Psoas muscle (tissue), 8 donors: Measurements from ENCODE around the gene DNAJB13. TPM values are rescaled to one million over a fixed set of nuclear protein-coding genes. Genes with fewer than 3 reads are reported as not detected.
A peak's percentile ranks its signal among the peaks of the same experiment; 100 is the strongest.

Experiments used
- ATAC-seq, 4 donors: fragments of 200-7000 bp; cut with Tn5 transposase; one replicate each; pipeline ENCODE4 v1.9.1; 2020; ENCODE audit warnings: moderate library complexity in 3 of 4, mild to moderate bottlenecking in 2 of 4
- DNase-seq, 2 donors: peaks; one replicate each; pipeline ENCODE4 v3.0.0-alpha.2; 2020
- H3K27ac ChIP-seq: fragments of 200-600 bp; one replicate; pipeline ENCODE4 v1.8.0; 2022
- H3K27me3 ChIP-seq, 3 donors: fragments of 200-600 bp in 1 of 3; one replicate each; pipeline versions ENCODE4 v1.6.1 to v1.8.0; 2013 to 2022; ENCODE audit warnings: low read length in 2 of 3, mild to moderate bottlenecking in 2 of 3, moderate library complexity in 1 of 3; ENCODE audit not compliant: insufficient read depth in 3 of 3
- H3K36me3 ChIP-seq, 2 donors: fragments of 200-600 bp in 1 of 2; one replicate each; pipeline versions ENCODE4 v1.6.1 to v1.8.0; 2013 to 2022; ENCODE audit warnings: low read depth in 1 of 2, mild to moderate bottlenecking in 1 of 2, moderate library complexity in 1 of 2; ENCODE audit not compliant: insufficient read depth in 1 of 2
- H3K4me1 ChIP-seq: fragments of 200-600 bp; one replicate; pipeline ENCODE4 v1.8.0; 2022
- H3K4me3 ChIP-seq: fragments of 200-600 bp; one replicate; pipeline ENCODE4 v1.8.0; 2022; ENCODE audit warnings: mild to moderate bottlenecking
- H3K9me3 ChIP-seq: fragments of 200-600 bp; one replicate; pipeline ENCODE4 v1.8.0; 2022
- WGBS, 3 donors: extraction: QIAGEN DNeasy Blood & Tissue Kit; methylation state at CpG; one replicate each; pipeline versions ENCODE4 v1.1.6 to v1.1.7; 2013; 5-methylcytosine and 5-hydroxymethylcytosine counted together
- intact Hi-C, 2 donors: fragments of 100-400 bp; cut with DNase I; formaldehyde crosslinking; loops; one replicate each; pipeline versions ENCODE4 v1.11.0 to v1.14.2; 2022
- polyA plus RNA-seq, 3 donors: library from polyadenylated mRNA; stranded (reverse); fragments of 200-250 nt; gene quantifications; one replicate each; pipeline ENCODE4 v1.2.3, GENCODE V29; 2013
- total RNA-seq, 4 donors: library from RNA; stranded (reverse); fragmentation: NEBNext Ultra II Directional in 2 of 4; extraction: Animal tissue kit (Norgen Biotek cat#: 25700) in 2 of 4; gene quantifications; one replicate each; pipeline versions ENCODE4 v1.2.1 to v1.2.4, GENCODE V29; 2021 to 2023
- TF ChIP-seq, protein P1 (sequence below): fragments of 200-600 bp; IDR thresholded peaks from one replicate; pipeline ENCODE4 v1.8.0; 2022; ENCODE audit warnings: antibody characterized with exemption
- donor health status: healthy with polysubstance abuse.
- donor health status: DM: no; HTN: no; CAD: no; lungs with moderate emphysema.
- donor health status: Bipolar disorder and iron deficiency.
- donor health status: healthy.
- donor health status: DM: yes; HTN: yes; CAD: no.
- donor health status: DM: no; HTN: no; CAD: no.
- donor health status: DM: no; HTN: no; CAD: no.
- donor health status: DM: yes; HTN: yes; CAD: no.

Gene DNAJB13
- total and polyA plus RNA-seq, 7 donors = 0.03 TPM; not detected in 6

DNA sequence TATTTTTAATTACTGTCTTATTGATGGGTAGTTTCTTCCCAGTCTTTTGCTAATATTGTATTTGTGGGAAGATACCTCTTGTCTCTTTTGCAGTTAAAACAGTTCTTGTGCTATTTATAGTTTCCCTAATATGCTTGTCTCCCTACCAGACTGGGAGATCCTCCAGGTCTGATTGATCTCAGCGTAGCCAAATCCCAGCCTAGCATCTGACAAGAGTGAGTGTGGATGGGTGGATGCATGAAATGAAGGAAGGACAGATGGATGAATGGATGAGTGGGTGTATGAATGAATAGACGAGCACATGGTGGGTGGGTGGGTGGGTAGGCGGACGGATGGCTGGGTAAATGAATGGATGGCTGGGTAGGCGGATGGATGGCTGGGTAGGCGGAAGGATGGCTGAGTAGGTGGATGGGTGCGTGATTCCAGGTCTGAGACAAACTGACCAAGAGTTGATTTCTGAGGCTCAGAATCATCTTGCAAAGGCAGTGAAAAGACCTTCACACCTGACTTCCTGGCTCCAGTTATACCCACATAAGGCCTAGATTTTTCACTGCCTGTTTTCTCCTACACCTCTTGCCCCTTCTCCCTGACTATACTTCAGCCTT is 11.4 kb downstream of the DNAJB13 start:
- Histone ChIP-seq H3K4me3 (no peak overlapping the region), H3K27me3 (no peaks in the 10 kb centered on the region), H3K36me3 (no peaks in the 10 kb centered on the region), H3K4me1 (peaks cover 7% of the 10 kb centered on the region), H3K9me3 (no peaks in the 10 kb centered on the region), H3K27ac (no peak overlapping the region)
- WGBS, 3 donors = 63 to 81% (median 78%) methylated on average over 7 of the region's 7 CpGs
- intact Hi-C loops = no loop called here
- peak in 1 of 2 donors; percentile 4 for DNase-seq
- TF ChIP-seq, protein P1, sequence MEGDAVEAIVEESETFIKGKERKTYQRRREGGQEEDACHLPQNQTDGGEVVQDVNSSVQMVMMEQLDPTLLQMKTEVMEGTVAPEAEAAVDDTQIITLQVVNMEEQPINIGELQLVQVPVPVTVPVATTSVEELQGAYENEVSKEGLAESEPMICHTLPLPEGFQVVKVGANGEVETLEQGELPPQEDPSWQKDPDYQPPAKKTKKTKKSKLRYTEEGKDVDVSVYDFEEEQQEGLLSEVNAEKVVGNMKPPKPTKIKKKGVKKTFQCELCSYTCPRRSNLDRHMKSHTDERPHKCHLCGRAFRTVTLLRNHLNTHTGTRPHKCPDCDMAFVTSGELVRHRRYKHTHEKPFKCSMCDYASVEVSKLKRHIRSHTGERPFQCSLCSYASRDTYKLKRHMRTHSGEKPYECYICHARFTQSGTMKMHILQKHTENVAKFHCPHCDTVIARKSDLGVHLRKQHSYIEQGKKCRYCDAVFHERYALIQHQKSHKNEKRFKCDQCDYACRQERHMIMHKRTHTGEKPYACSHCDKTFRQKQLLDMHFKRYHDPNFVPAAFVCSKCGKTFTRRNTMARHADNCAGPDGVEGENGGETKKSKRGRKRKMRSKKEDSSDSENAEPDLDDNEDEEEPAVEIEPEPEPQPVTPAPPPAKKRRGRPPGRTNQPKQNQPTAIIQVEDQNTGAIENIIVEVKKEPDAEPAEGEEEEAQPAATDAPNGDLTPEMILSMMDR = no peak
- no peak for ATAC-seq

DNA sequence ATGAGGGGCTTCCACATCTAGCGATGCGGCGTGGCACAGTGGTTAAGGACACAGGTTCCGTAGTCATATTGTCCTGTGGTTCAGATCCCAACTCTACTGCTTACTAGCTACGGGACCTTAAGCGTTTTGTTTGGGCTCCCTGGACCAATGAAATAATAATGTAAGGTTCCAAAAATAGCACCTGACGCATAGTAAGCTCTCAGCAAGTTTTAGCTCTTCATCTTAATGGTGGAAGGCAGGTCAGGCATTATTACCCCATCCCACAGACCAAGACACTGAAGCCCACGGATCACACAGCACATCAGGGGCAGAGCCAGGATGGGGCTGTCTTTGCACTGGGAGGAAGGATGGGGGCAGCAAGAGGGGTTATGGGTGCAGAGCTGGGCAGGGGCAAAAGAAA is 13.0 kb downstream of the DNAJB13 start:
- intact Hi-C loops = loop anchor here in 1 of 2 donors (2.0 kb wide), 1 partner anchor 127 kb away; no protein-coding TSS in a partner anchor
- H3K27ac ChIP-seq = no peak overlapping the region
- DNase-seq (no peak), ATAC-seq (peak; percentile 68 to 87 (median 78))
- H3K36me3 ChIP-seq = no peaks in the 10 kb centered on the region
- TF ChIP-seq, protein P1 = no peak
- no peaks in the 10 kb centered on the region for H3K9me3 ChIP-seq
- H3K27me3 ChIP-seq = no peaks in the 10 kb centered on the region
- peaks cover 7% of the 10 kb centered on the region for H3K4me1 ChIP-seq
- 65 to 75% (median 68%) methylated on average over 8 of the region's 8 CpGs for WGBS, 3 donors
- no peak overlapping the region for H3K4me3 ChIP-seq

DNA sequence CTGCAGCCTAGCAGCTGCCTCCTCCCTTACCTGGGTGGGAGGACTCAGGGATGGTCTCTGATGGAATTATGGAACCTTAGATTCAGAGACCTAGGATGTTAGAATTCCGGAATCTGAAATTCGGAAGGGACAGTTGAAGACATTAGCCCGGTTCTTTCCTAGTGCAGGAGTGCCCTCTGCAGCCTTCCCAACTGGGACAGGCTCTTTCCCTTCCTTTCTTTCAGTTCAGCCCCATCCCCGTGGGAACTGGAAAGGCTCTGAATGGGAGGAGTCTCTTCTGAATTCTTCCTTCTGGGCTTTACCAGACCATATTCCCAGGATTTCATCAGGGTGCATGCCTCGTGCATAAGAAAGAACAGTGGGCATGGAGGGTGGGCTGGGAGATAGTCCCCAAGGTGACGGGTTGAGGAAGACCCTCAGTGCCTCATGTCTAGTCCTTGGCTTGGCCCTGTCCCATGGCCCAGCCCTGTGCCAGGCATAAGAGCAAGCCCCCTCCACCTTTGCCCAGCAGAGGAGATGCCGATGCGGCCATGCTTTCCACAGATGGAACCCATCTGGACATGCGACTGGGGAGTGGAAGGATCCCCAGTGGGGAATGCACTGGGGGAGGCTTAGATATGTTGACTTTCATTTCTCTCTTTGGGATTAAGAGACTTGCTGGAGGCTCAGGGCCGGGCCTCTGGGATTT is 14.4 kb downstream of the DNAJB13 start:
- ATAC-seq (no peak), DNase-seq (peak in 1 of 2 donors; percentile 46)
- H3K27me3 ChIP-seq = no peaks in the 10 kb centered on the region
- H3K27ac ChIP-seq = no peak overlapping the region
- H3K4me1 ChIP-seq = peaks cover 7% of the 10 kb centered on the region
- H3K36me3 ChIP-seq = no peaks in the 10 kb centered on the region
- no peaks in the 10 kb centered on the region for H3K9me3 ChIP-seq
- no peak overlapping the region for H3K4me3 ChIP-seq
- 60 to 69% (median 60%) methylated on average over 10 of the region's 10 CpGs for WGBS, 3 donors
- intact Hi-C loops = loop anchor here (2.0 to 5.0 kb wide), 2 partner anchors 126 to 127 kb away; no protein-coding TSS in a partner anchor
- TF ChIP-seq, protein P1 = no peak

DNA sequence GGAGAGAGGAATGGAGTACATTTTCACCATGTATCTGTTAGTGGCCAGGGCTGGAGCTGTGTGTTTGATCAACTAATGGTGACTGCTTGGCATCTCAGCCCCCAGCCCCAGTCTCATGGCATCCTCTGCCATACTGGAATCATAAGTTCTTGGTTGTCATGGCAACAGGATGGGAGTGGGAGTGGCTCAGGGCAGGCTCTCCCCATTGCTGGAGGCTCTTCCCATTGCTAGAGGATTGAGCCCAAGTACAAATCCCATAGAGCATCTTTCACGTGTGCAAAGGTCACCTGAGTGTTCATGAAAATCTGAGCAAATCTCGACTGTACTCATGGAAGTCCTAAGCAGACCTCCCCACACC is 14.9 kb downstream of the DNAJB13 start:
- H3K36me3 ChIP-seq = no peaks in the 10 kb centered on the region
- DNase-seq = no peak
- no peak overlapping the region for H3K27ac ChIP-seq
- 66 to 67% (median 66%) methylated on average over 2 of the region's 2 CpGs for WGBS, 3 donors
- intact Hi-C loops = loop anchor here (2.0 to 5.0 kb wide), 2 partner anchors 125 to 127 kb away; no protein-coding TSS in a partner anchor
- TF ChIP-seq, protein P1 = no peak
- H3K9me3 ChIP-seq = no peaks in the 10 kb centered on the region
- no peaks in the 10 kb centered on the region for H3K27me3 ChIP-seq
- H3K4me3 ChIP-seq = no peak overlapping the region
- no peak for ATAC-seq
- H3K4me1 ChIP-seq = peaks cover 7% of the 10 kb centered on the region
